Endometrium (tissue), 2 donors: ENCODE results near the gene RREB1.

Experiments used
- FAIRE-seq: peaks from 2 replicates; lab custom pipeline; 2012; peaks lifted over from hg19 to GRCh38; lab: Jason Lieb, UNC
- donor health status: control.
- donor health status: control.

The RREB1 gene

GRCh38 chr6:7126754-7127153 lies 19.0 kb downstream of the RREB1 start:
- FAIRE-seq, result no peak

GRCh38 chr6:7127680-7128079 lies 19.9 kb downstream of the RREB1 start:
- FAIRE-seq, result no peak

- no peak for FAIRE-seq
Observed at GRCh38 chr6:7129360-7129759, 21.6 kb downstream of the RREB1 start.

GRCh38 chr6:7129784-7130569 lies 22.2 kb downstream of the RREB1 start:
- FAIRE-seq, result no peak

- FAIRE-seq, result no peak
Observed at GRCh38 chr6:7131390-7131789, 23.6 kb downstream of the RREB1 start.

- no peak for FAIRE-seq
Observed at GRCh38 chr6:7132398-7133035, 24.8 kb downstream of the RREB1 start.

GRCh38 chr6:7134999-7135745 lies 27.4 kb downstream of the RREB1 start:
- no peak for FAIRE-seq

- FAIRE-seq, result no peak
Observed at GRCh38 chr6:7135755-7136154, 28.0 kb downstream of the RREB1 start.

- FAIRE-seq, result no peak
Observed at GRCh38 chr6:7136859-7137334, 29.1 kb downstream of the RREB1 start.

GRCh38 chr6:7137335-7138045 lies 29.7 kb downstream of the RREB1 start:
- no peak for FAIRE-seq

GRCh38 chr6:7138046-7138531 lies 30.3 kb downstream of the RREB1 start:
- no peak for FAIRE-seq

- FAIRE-seq, result no peak
Observed at GRCh38 chr6:7138921-7139358, 31.2 kb downstream of the RREB1 start.

GRCh38 chr6:7139835-7140470 lies 32.2 kb downstream of the RREB1 start:
- FAIRE-seq, result no peak

GRCh38 chr6:7140631-7141378 lies 33.0 kb downstream of the RREB1 start:
- FAIRE-seq, result no peak

GRCh38 chr6:7142228-7142801 lies 34.6 kb downstream of the RREB1 start:
- FAIRE-seq, result no peak

- FAIRE-seq, result no peak
Observed at GRCh38 chr6:7142918-7143475, 35.2 kb downstream of the RREB1 start.

- no peak for FAIRE-seq
Observed at GRCh38 chr6:7143476-7143974, 35.8 kb downstream of the RREB1 start.

- no peak for FAIRE-seq
Observed at GRCh38 chr6:7144872-7145584, 37.3 kb downstream of the RREB1 start.

- FAIRE-seq, result no peak
Observed at GRCh38 chr6:7145585-7145884, 37.8 kb downstream of the RREB1 start.
